Stimulated activated memory B cell treated with anti-CD40 and anti-IgM and Interleukin-4, amounts not matched to agents 10 μg/mL and 1 μg/mL and 100 μg/mL, for 72 hours (primary cell): ENCODE measurements around the gene GSPT2.
"Not testable (repeated sequence)": the region's sequence is repeated elsewhere in the genome, so short reads cannot be mapped to it uniquely, and the experiment has no call there.

Source experiments
- ATAC-seq: fragments of 150-1000 bp; cut with Tn5 transposase; 2 replicates; pipeline ENCODE4 v1.10.0; 2021
- H3K27ac Mint-ChIP-seq: one replicate; pipeline ENCODE4 v1.8.0; 2022; ENCODE audit warnings: mild to moderate bottlenecking, mixed read lengths
- H3K27me3 Mint-ChIP-seq: one replicate; pipeline ENCODE4 v1.8.0; 2022; ENCODE audit warnings: mixed read lengths
- H3K36me3 Mint-ChIP-seq: one replicate; pipeline ENCODE4 v1.8.0; 2022; ENCODE audit warnings: mixed read lengths
- H3K4me1 Mint-ChIP-seq: one replicate; pipeline ENCODE4 v1.8.0; 2022; ENCODE audit warnings: mixed read lengths
- H3K4me3 Mint-ChIP-seq: one replicate; pipeline ENCODE4 v1.8.0; 2022; ENCODE audit warnings: mild to moderate bottlenecking, moderate library complexity, mixed read lengths
- H3K9me3 Mint-ChIP-seq: one replicate; pipeline ENCODE4 v1.8.0; 2022; ENCODE audit warnings: mixed read lengths

GSPT2 gene

DNA sequence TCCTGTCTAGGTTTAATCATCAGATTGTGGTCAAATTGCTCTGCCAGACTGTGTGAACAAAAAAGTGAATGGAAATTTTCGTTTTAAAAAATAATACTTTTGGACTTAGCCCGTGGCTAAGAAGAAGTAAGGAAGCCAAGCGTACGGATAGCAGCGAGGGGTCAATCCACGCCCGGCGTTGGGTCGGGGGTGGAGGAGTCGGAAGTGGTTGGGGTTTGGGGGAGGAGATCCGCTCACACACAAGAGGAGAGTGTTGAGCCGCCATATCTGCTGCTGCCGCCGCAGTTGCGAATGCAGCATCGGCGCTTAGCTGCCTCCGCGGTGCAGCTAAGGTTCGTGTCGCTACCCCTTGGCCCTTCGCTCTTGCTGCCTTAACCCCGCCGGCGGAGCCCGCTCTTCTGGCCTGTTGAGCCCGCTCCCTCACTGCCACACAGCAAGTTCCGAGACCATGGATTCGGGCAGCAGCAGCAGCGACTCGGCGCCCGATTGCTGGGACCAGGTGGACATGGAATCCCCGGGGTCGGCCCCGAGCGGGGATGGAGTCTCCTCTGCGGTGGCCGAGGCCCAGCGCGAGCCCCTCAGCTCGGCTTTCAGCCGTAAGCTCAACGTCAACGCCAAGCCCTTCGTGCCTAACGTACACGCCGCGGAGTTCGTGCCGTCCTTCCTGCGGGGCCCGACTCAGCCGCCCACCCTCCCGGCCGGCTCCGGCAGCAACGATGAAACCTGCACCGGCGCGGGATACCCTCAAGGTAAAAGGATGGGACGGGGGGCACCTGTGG, at the start of gene GSPT2:
TSS of gene GSPT2 (plus strand) at position 264 of the 779 bp plus-strand sequence. CDS start at position 449, 185 bp downstream.
- Mint-ChIP-seq H3K27me3 (no peaks in the 10 kb centered on the region), H3K4me1 (peaks cover 9% of the 10 kb centered on the region), H3K36me3 (peaks cover 28% of the 10 kb centered on the region), H3K27ac (peak within 1 kb of the TSS; percentile 93), H3K4me3 (peak within 1 kb of the TSS; percentile 95), H3K9me3 (peaks cover 8% of the 10 kb centered on the region)
- peak; percentile 91 for ATAC-seq

- H3K27ac Mint-ChIP-seq = no peak overlapping the region
- no peaks in the 10 kb centered on the region for H3K4me1 Mint-ChIP-seq
- H3K27me3 Mint-ChIP-seq = peaks cover 35% of the 10 kb centered on the region
- no peaks in the 10 kb centered on the region for H3K36me3 Mint-ChIP-seq
- no peak for ATAC-seq
- no peaks in the 10 kb centered on the region for H3K9me3 Mint-ChIP-seq
- no peak overlapping the region for H3K4me3 Mint-ChIP-seq
Observed at GRCh38 chrX:51694254-51694653, 49.0 kb upstream of the GSPT2 start.

GRCh38 chrX:51697397-51697796, 45.8 kb upstream of the GSPT2 start:
- Mint-ChIP-seq H3K27me3 (peaks cover 35% of the 10 kb centered on the region), H3K36me3 (no peaks in the 10 kb centered on the region)

GRCh38 chrX:51710277-51711164, 32.7 kb upstream of the GSPT2 start, which contains the start of gene CENPVL1:
Gene CENPVL1 (plus strand): TSS chrX:51710512. CDS start chrX:51710512, 0 bp downstream.
- H3K36me3 Mint-ChIP-seq, ATAC-seq, H3K4me1 Mint-ChIP-seq, H3K27ac Mint-ChIP-seq, H3K9me3 Mint-ChIP-seq, H3K4me3 Mint-ChIP-seq, H3K27me3 Mint-ChIP-seq: not testable (repeated sequence)

More at GRCh38 chrX:51697397-51697796, 45.8 kb upstream of the GSPT2 start:
- Mint-ChIP-seq H3K27ac (no peak overlapping the region), H3K4me1 (no peaks in the 10 kb centered on the region), H3K9me3 (no peaks in the 10 kb centered on the region), H3K4me3 (no peak overlapping the region)
- ATAC-seq = no peak

DNA sequence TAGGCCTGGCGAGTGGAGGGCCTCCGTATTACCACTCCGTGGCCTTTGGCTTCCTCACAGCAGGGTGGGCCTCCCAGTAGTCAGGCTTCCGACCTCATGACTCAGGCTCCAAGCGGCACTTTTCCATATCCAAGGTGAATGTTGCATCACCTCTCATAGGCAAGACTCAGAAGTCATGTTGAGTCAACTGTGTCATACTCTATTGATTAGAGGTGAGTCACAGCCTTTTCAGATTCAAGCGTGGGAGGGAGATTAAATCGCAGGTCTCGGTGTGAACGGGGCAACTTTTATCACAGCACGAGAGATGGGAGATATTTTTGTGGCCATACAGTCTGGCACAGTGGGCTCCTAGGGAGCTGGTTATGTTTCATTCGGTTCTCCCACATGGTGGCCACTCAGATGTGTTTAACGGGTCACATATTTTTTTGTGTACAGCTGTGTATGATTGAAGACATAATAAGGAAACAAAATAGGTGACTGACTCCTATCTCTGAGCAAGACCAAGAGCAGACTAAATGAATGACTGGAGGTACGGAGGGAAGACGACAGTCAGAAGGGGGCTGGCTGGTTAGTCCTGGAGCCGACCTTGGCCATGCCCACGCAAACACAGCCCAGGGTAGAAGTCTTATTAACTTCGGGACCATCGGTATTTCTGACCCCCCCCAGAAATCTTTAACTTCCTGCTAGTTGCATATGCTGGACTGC, 30.1 kb upstream of the GSPT2 start:
- H3K4me3 Mint-ChIP-seq, H3K36me3 Mint-ChIP-seq, ATAC-seq, H3K27ac Mint-ChIP-seq, H3K9me3 Mint-ChIP-seq, H3K27me3 Mint-ChIP-seq, H3K4me1 Mint-ChIP-seq: not testable (repeated sequence)

DNA sequence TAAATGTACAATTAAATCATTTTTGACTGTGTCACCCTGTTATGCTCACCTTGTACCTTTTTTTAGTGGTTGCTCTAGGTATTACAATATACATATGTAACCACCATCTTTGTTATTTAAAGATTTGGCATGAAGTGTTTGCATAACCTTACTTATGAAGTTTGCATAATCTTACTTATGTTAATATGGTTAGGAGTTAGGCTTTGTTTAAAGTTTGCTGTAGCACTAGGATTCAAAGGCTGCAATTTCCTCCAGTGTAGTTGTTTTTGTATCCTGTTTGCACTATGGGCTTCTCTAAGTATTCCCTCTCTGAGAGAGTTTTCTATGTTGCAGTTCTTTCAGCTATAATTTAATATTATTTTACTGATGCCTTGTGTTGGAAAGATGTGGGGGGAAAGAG, 15.0 kb upstream of the GSPT2 start:
- no peak for ATAC-seq
- Mint-ChIP-seq H3K27ac (no peak overlapping the region), H3K4me3 (no peak overlapping the region)

DNA sequence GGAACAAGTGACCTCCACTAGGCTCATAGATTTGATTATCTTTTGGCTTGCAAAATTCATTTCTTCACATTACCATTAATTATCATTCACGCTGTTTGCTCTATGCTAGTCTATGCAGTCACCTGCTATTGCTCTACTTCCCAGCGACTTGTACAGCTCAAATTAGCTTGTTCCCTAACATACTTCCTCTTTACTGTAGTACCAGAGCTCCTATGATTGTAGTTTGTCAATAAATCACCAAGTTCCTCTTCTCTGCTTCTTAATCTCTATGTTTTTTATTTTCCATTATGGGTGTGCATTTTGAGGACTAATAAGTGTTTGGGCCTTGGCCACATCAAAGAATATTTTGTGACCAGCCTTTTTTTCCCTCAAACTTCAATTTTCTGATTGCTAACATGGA, 6.2 kb upstream of the GSPT2 start:
- H3K4me3 Mint-ChIP-seq = no peak overlapping the region
- ATAC-seq = no peak
- no peaks in the 10 kb centered on the region for H3K9me3 Mint-ChIP-seq
- peaks cover 22% of the 10 kb centered on the region for H3K27me3 Mint-ChIP-seq
- H3K36me3 Mint-ChIP-seq = no peaks in the 10 kb centered on the region
- H3K4me1 Mint-ChIP-seq = no peaks in the 10 kb centered on the region
- no peak overlapping the region for H3K27ac Mint-ChIP-seq

More for the DNA sequence above, 15.0 kb upstream of the GSPT2 start:
- Mint-ChIP-seq H3K27me3 (peaks cover 13% of the 10 kb centered on the region), H3K9me3 (no peaks in the 10 kb centered on the region), H3K4me1 (no peaks in the 10 kb centered on the region), H3K36me3 (no peaks in the 10 kb centered on the region)

DNA sequence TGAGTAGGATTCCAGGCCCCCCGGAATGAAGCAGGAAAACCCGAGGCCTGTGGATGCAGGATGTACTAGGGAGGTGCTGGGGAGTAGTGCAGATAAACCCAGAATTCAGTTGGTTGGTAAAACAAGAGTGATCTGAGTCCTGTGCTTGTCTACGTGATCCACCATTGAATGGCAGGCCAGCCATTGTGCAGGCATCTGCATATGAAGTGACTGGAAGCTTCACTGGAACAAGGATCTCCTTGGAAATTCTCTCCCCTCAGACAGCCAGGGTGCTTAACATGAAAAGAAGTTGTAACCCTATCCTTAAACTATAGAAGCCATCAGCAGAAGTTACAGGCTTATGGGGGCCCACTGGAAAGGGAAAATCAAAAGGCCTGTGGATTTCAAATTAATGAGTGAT, 656 bp upstream of the GSPT2 start:
- peaks cover 8% of the 10 kb centered on the region for H3K9me3 Mint-ChIP-seq
- peaks cover 9% of the 10 kb centered on the region for H3K4me1 Mint-ChIP-seq
- no peaks in the 10 kb centered on the region for H3K27me3 Mint-ChIP-seq
- H3K27ac Mint-ChIP-seq = peak overlapping the region; percentile 93
- H3K36me3 Mint-ChIP-seq = peaks cover 24% of the 10 kb centered on the region
- no peak overlapping the region for H3K4me3 Mint-ChIP-seq
- ATAC-seq = no peak

DNA sequence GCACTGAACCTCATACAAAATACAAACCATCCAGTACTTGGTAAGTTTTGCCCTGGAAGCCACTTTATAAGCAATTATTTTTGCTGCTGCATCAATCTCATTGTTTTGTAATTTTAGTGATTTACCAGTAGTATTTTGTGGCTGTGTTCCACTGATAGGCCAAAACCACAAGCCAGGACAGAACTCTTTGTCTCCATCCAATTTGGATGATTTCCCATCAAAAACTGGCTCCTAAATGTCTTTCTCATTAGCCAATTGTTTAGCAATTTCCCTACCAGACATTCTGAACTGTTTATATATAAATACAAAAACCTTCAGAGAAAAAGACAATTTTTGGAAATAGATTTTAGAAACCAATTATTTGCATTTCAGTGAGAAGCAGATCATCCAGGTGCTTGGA, 4.4 kb downstream of the GSPT2 start:
- H3K4me3 Mint-ChIP-seq = no peak overlapping the region
- peaks cover 8% of the 10 kb centered on the region for H3K9me3 Mint-ChIP-seq
- H3K27me3 Mint-ChIP-seq = no peaks in the 10 kb centered on the region
- no peak overlapping the region for H3K27ac Mint-ChIP-seq
- ATAC-seq = no peak
- H3K36me3 Mint-ChIP-seq = peaks cover 34% of the 10 kb centered on the region
- peaks cover 9% of the 10 kb centered on the region for H3K4me1 Mint-ChIP-seq

- no peak for ATAC-seq
- Mint-ChIP-seq H3K27ac (no peak overlapping the region), H3K4me1 (no peaks in the 10 kb centered on the region), H3K4me3 (no peak overlapping the region), H3K36me3 (no peaks in the 10 kb centered on the region), H3K9me3 (no peaks in the 10 kb centered on the region), H3K27me3 (no peaks in the 10 kb centered on the region)
Observed at GRCh38 chrX:51759055-51759839, 16.0 kb downstream of the GSPT2 start.

DNA sequence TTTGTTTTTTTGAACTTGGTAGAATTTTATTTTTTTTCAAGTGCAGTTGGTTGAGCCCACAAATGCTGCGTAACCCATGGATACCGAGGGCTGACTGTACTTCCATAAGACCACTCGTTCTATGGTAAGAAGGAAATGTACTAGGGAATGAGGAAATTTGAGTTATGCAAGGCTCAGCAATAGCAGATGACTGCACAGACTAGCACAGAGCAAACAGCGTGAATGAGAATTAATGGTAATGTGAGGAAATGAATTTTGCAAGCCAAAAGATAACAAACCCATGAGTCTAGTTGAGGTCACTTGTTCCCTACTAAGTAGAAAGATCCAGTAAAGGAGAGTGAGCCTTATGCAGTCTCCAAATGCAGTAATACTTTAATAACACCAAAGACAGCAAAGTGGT, 17.4 kb downstream of the GSPT2 start:
- no peak overlapping the region for H3K4me3 Mint-ChIP-seq
- H3K4me1 Mint-ChIP-seq = no peaks in the 10 kb centered on the region
- H3K27me3 Mint-ChIP-seq = peaks cover 4% of the 10 kb centered on the region
- ATAC-seq = no peak
- H3K9me3 Mint-ChIP-seq = no peaks in the 10 kb centered on the region
- no peak overlapping the region for H3K27ac Mint-ChIP-seq
- H3K36me3 Mint-ChIP-seq = no peaks in the 10 kb centered on the region

GRCh38 chrX:51766546-51766945, 23.3 kb downstream of the GSPT2 start:
- no peaks in the 10 kb centered on the region for H3K4me1 Mint-ChIP-seq
- H3K27me3 Mint-ChIP-seq = peaks cover 12% of the 10 kb centered on the region
- H3K9me3 Mint-ChIP-seq = peaks cover 2% of the 10 kb centered on the region
- H3K27ac Mint-ChIP-seq = no peak overlapping the region
- no peak overlapping the region for H3K4me3 Mint-ChIP-seq
- no peaks in the 10 kb centered on the region for H3K36me3 Mint-ChIP-seq
- ATAC-seq = no peak

DNA sequence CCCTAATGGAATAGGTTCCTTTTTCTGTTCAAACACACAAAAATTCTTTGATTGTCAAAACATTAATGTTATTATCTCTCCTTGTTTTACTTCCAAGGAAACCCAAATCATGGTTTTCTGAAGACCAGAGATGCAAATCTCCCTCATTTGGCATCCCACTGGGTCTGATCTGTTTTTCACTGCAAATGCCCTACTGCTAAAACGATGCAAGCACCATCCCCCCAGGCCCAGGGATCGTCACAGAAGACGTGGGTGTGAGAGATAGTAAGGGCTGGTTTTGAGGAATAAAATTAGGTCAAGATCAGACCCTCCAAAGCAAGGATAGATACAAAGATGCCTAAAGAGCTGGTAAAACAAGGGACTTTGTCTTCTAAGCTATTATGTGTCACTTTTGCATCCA, 33.6 kb downstream of the GSPT2 start:
- H3K27ac Mint-ChIP-seq = no peak overlapping the region
- H3K4me1 Mint-ChIP-seq = no peaks in the 10 kb centered on the region
- no peak overlapping the region for H3K4me3 Mint-ChIP-seq
- no peaks in the 10 kb centered on the region for H3K27me3 Mint-ChIP-seq
- no peaks in the 10 kb centered on the region for H3K36me3 Mint-ChIP-seq
- H3K9me3 Mint-ChIP-seq = no peaks in the 10 kb centered on the region
- ATAC-seq = no peak

DNA sequence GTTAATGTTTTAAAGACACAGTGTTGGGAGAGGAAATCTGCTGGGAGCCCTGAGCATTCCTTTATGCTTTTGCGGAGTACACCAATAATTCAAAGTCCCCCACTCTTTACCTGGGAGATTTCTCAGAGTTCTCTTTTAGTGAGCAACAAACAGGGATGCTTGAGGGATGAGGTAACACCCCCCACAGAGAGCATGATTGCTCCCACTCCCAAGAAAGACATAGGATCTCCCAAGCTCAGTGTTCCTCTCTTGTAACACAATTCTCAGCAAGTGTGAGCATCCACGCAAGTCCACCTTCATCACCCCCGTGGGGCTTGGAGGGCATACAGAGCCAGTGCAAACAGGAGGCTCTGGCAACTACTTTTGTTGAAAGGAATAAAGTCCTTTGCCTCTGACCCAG, 36.1 kb downstream of the GSPT2 start:
- no peak overlapping the region for H3K4me3 Mint-ChIP-seq
- H3K27me3 Mint-ChIP-seq = no peaks in the 10 kb centered on the region
- no peaks in the 10 kb centered on the region for H3K4me1 Mint-ChIP-seq
- H3K27ac Mint-ChIP-seq = no peak overlapping the region
- ATAC-seq = no peak
- no peaks in the 10 kb centered on the region for H3K36me3 Mint-ChIP-seq
- no peaks in the 10 kb centered on the region for H3K9me3 Mint-ChIP-seq
